Lung (tissue), 12 donors: ENCODE results near the gene ADAMTS9. TPM values are rescaled to one million over a fixed set of nuclear protein-coding genes. Genes with fewer than 3 reads are reported as not detected.

Experiments used
- ATAC-seq: fragments of 200-7000 bp; cut with Tn5 transposase; one replicate; pipeline ENCODE4 v1.9.1; 2020; ENCODE audit warnings: moderate number of reproducible peaks; ENCODE audit not compliant: insufficient read depth, low FRiP score
- DNase-seq, 3 donors: peaks; one replicate each; pipeline ENCODE4 v3.0.0-alpha.2; 2013 to 2017
- H3K27ac ChIP-seq, 2 donors: one replicate each; pipeline ENCODE4 v1.5.1; 2013; ENCODE audit warnings: mild to moderate bottlenecking in 2 of 2, moderate library complexity in 2 of 2, control low read depth in 1 of 2, inconsistent platforms in 1 of 2, low read depth in 1 of 2, low read length in 1 of 2
- H3K27me3 ChIP-seq, 3 donors: one replicate each; pipeline ENCODE4 v1.5.1; 2013; ENCODE audit warnings: low read length in 2 of 3; ENCODE audit not compliant: control insufficient read depth in 3 of 3, insufficient read depth in 3 of 3
- H3K36me3 ChIP-seq, 4 donors: one replicate each; pipeline ENCODE4 v1.5.1; 2013; ENCODE audit warnings: low read length in 4 of 4, mild to moderate bottlenecking in 1 of 4, moderate library complexity in 1 of 4; ENCODE audit not compliant: control insufficient read depth in 4 of 4, insufficient read depth in 4 of 4
- H3K4me1 ChIP-seq, 5 donors: one replicate each; pipeline ENCODE4 v1.5.1; 2013; ENCODE audit warnings: low read length in 5 of 5, mild to moderate bottlenecking in 2 of 5, moderate library complexity in 1 of 5; ENCODE audit not compliant: control insufficient read depth in 5 of 5, insufficient read depth in 5 of 5
- H3K4me3 ChIP-seq: one replicate; pipeline ENCODE4 v1.5.1; 2013; ENCODE audit warnings: mild to moderate bottlenecking, control low read depth, moderate library complexity
- H3K9ac ChIP-seq, 2 donors: one replicate each; pipeline ENCODE4 v1.5.1; 2013; ENCODE audit warnings: low read length in 2 of 2, control low read depth in 1 of 2; ENCODE audit not compliant: insufficient read depth in 1 of 2
- H3K9me3 ChIP-seq, 4 donors: one replicate each; pipeline ENCODE4 v1.5.1; 2013; ENCODE audit warnings: low read length in 3 of 4, mild to moderate bottlenecking in 1 of 4, moderate library complexity in 1 of 4; ENCODE audit not compliant: control insufficient read depth in 4 of 4, insufficient read depth in 3 of 4
- CTCF ChIP-seq: IDR thresholded peaks from 2 replicates; pipeline ENCODE4 v1.5.1; 2012; ENCODE audit warnings: mild to moderate bottlenecking; ENCODE audit errors: control extremely low read depth, extremely low read depth
- WGBS, 2 donors: extraction: QIAGEN DNeasy Blood & Tissue Kit; methylation state at CpG; one replicate each; pipeline ENCODE4 v1.1.7; 2013; 5-methylcytosine and 5-hydroxymethylcytosine counted together
- polyA plus RNA-seq, 2 donors: library from polyadenylated mRNA; stranded (reverse); fragments of 200-250 nt; gene quantifications; one replicate each; pipeline ENCODE4 v1.2.1, GENCODE V29; 2013
- total RNA-seq, 2 donors: library from RNA; depleted of rRNA in 1 of 2; stranded (reverse); fragments of >200 nt in 1 of 2; gene quantifications; one replicate each; pipeline ENCODE4 v1.2.1, GENCODE V29; 2014 to 2021
- donor health status: control.
- donor health status: control.
- donor health status: Bipolar disorder and iron deficiency.
- donor health status: healthy.
- donor health status: DM: yes; HTN: yes; CAD: no.

The ADAMTS9 gene
- total and polyA plus RNA-seq, 4 donors = 29.9 to 75.6 (median 42.9) TPM

GRCh38 chr3:64612916-64613526 is 74.8 kb downstream of the ADAMTS9 start:
- H3K9me3 ChIP-seq = no peaks in the 10 kb centered on the region
- no peak overlapping the region for H3K4me3 ChIP-seq
- H3K27ac ChIP-seq = peak overlapping the region; percentile 52 to 56
- no peak overlapping the region for H3K9ac ChIP-seq
- peaks cover 0 to 13% (median 6%) of the 10 kb centered on the region in 5 donors for H3K4me1 ChIP-seq
- ATAC-seq (no peak), DNase-seq (peak; percentile 12 to 31 (median 20))
- H3K27me3 ChIP-seq = no peaks in the 10 kb centered on the region
- 70 to 74% methylated on average over 11 of the region's 11 CpGs for WGBS, 2 donors
- no peak for TF ChIP-seq CTCF
- peaks cover 3 to 28% (median 17%) of the 10 kb centered on the region in 4 donors for H3K36me3 ChIP-seq

GRCh38 chr3:64612082-64612860 is 75.5 kb downstream of the ADAMTS9 start:
- Histone ChIP-seq H3K9ac (no peak overlapping the region), H3K4me3 (no peak overlapping the region), H3K36me3 (peaks cover 3 to 33% (median 17%) of the 10 kb centered on the region in 4 donors), H3K27me3 (no peaks in the 10 kb centered on the region), H3K4me1 (peaks cover 0 to 13% (median 6%) of the 10 kb centered on the region in 5 donors), H3K9me3 (no peaks in the 10 kb centered on the region), H3K27ac (peak overlapping the region in 1 of 2 donors; percentile 56)
- ATAC-seq (peak; percentile 21), DNase-seq (peak; percentile 78 to 95 (median 89))
- no peak for TF ChIP-seq CTCF
- 62 to 79% methylated on average over 4 of the region's 4 CpGs for WGBS, 2 donors

DNA sequence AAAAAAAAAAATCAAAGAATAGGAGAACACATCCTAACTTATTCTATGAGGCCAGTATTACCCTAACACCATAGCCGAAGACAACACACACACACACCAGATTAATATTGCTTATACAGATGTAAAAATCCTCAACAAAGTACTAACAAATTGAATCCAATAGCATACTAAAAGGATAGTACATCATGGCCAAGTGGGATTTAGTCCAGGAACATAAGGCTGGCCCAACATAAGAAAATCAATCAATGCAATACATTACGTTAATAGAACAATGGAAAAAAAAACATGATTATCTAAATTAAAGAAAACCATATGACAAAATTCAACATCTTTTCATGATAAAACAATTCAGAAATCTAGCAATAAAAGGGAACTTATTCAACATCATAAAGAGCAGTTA is 79.1 kb downstream of the ADAMTS9 start:
- 92 to 93% methylated on average over 2 of the region's 2 CpGs for WGBS, 2 donors
- H3K4me3 ChIP-seq = no peak overlapping the region
- H3K4me1 ChIP-seq = peaks cover 0 to 13% (median 3%) of the 10 kb centered on the region in 5 donors
- no peaks in the 10 kb centered on the region for H3K9me3 ChIP-seq
- peaks cover 3 to 38% (median 12%) of the 10 kb centered on the region in 4 donors for H3K36me3 ChIP-seq
- H3K9ac ChIP-seq = no peak overlapping the region
- no peak overlapping the region for H3K27ac ChIP-seq
- DNase-seq (no peak), ATAC-seq (no peak)
- H3K27me3 ChIP-seq = no peaks in the 10 kb centered on the region
- TF ChIP-seq CTCF = no peak
